Astrocyte (in vitro differentiated cells and primary cell): ENCODE results near the gene MRPL40. TPM values are rescaled to one million over a fixed set of nuclear protein-coding genes. Genes with fewer than 3 reads are reported as not detected.

Source experiments
- DNase-seq: peaks from one replicate; pipeline ENCODE4 v3.0.0-alpha.2; 2010; ENCODE audit warnings: low read depth
- FAIRE-seq: peaks from 2 replicates; lab custom pipeline; 2011; peaks lifted over from hg19 to GRCh38; lab: Jason Lieb, UNC
- H2AFZ ChIP-seq: 2 replicates; pipeline ENCODE4 v1.6.0; 2012; ENCODE audit warnings: low read depth, low read length, inconsistent platforms
- H3K27ac ChIP-seq: 2 replicates; pipeline ENCODE4 v1.5.1; 2011; ENCODE audit warnings: low read depth, low read length, inconsistent platforms
- H3K27me3 ChIP-seq: 2 replicates; pipeline ENCODE4 v1.6.0; 2011; ENCODE audit warnings: low read length, inconsistent platforms; ENCODE audit not compliant: insufficient read depth
- H3K36me3 ChIP-seq: 2 replicates; pipeline ENCODE4 v1.5.1; 2011; ENCODE audit warnings: low read length, inconsistent platforms; ENCODE audit not compliant: insufficient read depth
- H3K4me1 ChIP-seq: 2 replicates; pipeline ENCODE4 v1.5.1; 2011; ENCODE audit warnings: low read length, inconsistent platforms; ENCODE audit not compliant: insufficient read depth
- H3K4me2 ChIP-seq: 2 replicates; pipeline ENCODE4 v1.6.0; 2012; ENCODE audit warnings: low read length, inconsistent platforms
- H3K4me3 ChIP-seq: 2 replicates; pipeline ENCODE4 v1.5.1; 2011; ENCODE audit warnings: low read depth, mild to moderate bottlenecking, low read length, inconsistent platforms; ENCODE audit not compliant: insufficient read depth
- H3K79me2 ChIP-seq: 2 replicates; pipeline ENCODE4 v1.6.0; 2012; ENCODE audit warnings: mild to moderate bottlenecking, low read length, inconsistent platforms; ENCODE audit not compliant: insufficient read depth
- H3K9ac ChIP-seq: 2 replicates; pipeline ENCODE4 v1.6.0; 2012; ENCODE audit warnings: mild to moderate bottlenecking, low read length, inconsistent platforms
- H3K9me3 ChIP-seq: 2 replicates; pipeline ENCODE4 v1.5.1; 2012; ENCODE audit warnings: low read depth, mild to moderate bottlenecking, low read length, inconsistent platforms; ENCODE audit not compliant: insufficient read depth
- H4K20me1 ChIP-seq: 2 replicates; pipeline ENCODE4 v1.6.0; 2012; ENCODE audit warnings: low read length, inconsistent platforms; ENCODE audit not compliant: insufficient read depth
- H3K27ac Mint-ChIP-seq: one replicate; pipeline ENCODE4 v1.8.0; 2021; ENCODE audit warnings: mild to moderate bottlenecking, mixed read lengths; ENCODE audit not compliant: unreplicated experiment
- H3K27me3 Mint-ChIP-seq: one replicate; pipeline ENCODE4 v1.8.0; 2021; ENCODE audit warnings: low read depth, mixed read lengths; ENCODE audit not compliant: unreplicated experiment
- H3K36me3 Mint-ChIP-seq: one replicate; pipeline ENCODE4 v1.8.0; 2021; ENCODE audit warnings: low read depth, mixed read lengths; ENCODE audit not compliant: unreplicated experiment
- H3K4me1 Mint-ChIP-seq: one replicate; pipeline ENCODE4 v1.8.0; 2021; ENCODE audit warnings: low read depth, mixed read lengths; ENCODE audit not compliant: unreplicated experiment
- H3K4me3 Mint-ChIP-seq: one replicate; pipeline ENCODE4 v1.8.0; 2021; ENCODE audit warnings: mild to moderate bottlenecking, moderate library complexity, mixed read lengths; ENCODE audit not compliant: unreplicated experiment
- H3K9me3 Mint-ChIP-seq: one replicate; pipeline ENCODE4 v1.8.0; 2021; ENCODE audit warnings: mild to moderate bottlenecking, mixed read lengths; ENCODE audit not compliant: unreplicated experiment
- CTCF ChIP-seq: IDR thresholded peaks from 2 replicates; pipeline ENCODE4 v1.5.1; 2011; ENCODE audit warnings: low read depth, mild to moderate bottlenecking, inconsistent platforms, low read length, moderate library complexity; ENCODE audit not compliant: insufficient read depth
- EZH2 ChIP-seq: IDR thresholded peaks from 2 replicates; pipeline ENCODE4 v1.6.1; 2012; ENCODE audit warnings: mild to moderate bottlenecking, low read length, inconsistent platforms; ENCODE audit not compliant: insufficient read depth
- total RNA-seq: library from RNA; stranded (reverse); gene quantifications from 2 replicates; pipeline ENCODE4 v1.2.1, GENCODE V29; 2021

Gene MRPL40
- total RNA-seq, 1 donor from 2014 or later, result 34.7 TPM

- Histone ChIP-seq H3K9me3 (no peaks in the 10 kb centered on the region), H3K36me3 (peaks cover 14% of the 10 kb centered on the region), H4K20me1 (peaks cover 29% of the 10 kb centered on the region), H3K4me1 (no peaks in the 10 kb centered on the region), H3K79me2 (no peaks in the 10 kb centered on the region), H3K27me3 (no peaks in the 10 kb centered on the region), H3K4me2 (no peak overlapping the region), H3K4me3 (no peak overlapping the region), H3K9ac (no peak overlapping the region), H2AFZ (no peak overlapping the region), H3K27ac (no peak overlapping the region)
- H3K9me3 Mint-ChIP-seq, result peaks cover 2% of the 10 kb centered on the region
- FAIRE-seq (no peak), DNase-seq (no peak)
- peaks cover 19% of the 10 kb centered on the region for H3K36me3 Mint-ChIP-seq
- TF ChIP-seq CTCF (no peak), EZH2 (no peak)
- H3K27ac Mint-ChIP-seq, result no peak overlapping the region
- H3K4me3 Mint-ChIP-seq, result no peak overlapping the region
- no peaks in the 10 kb centered on the region for H3K4me1 Mint-ChIP-seq
- H3K27me3 Mint-ChIP-seq, result no peaks in the 10 kb centered on the region
Measured at GRCh38 chr22:19400881-19401280, 31.5 kb upstream of the MRPL40 start.

GRCh38 chr22:19401483-19401882 is 30.9 kb upstream of the MRPL40 start:
- H3K27ac ChIP-seq, result no peak overlapping the region
- peaks cover 17% of the 10 kb centered on the region for H3K36me3 ChIP-seq
- H3K4me3 Mint-ChIP-seq, result no peak overlapping the region
- H3K9me3 ChIP-seq, result no peaks in the 10 kb centered on the region
- DNase-seq (no peak), FAIRE-seq (no peak)
- no peaks in the 10 kb centered on the region for H3K79me2 ChIP-seq
- no peak overlapping the region for H3K9ac ChIP-seq
- no peak overlapping the region for H2AFZ ChIP-seq
- TF ChIP-seq CTCF (no peak), EZH2 (no peak)
- no peak overlapping the region for H3K4me3 ChIP-seq
- H3K27me3 ChIP-seq, result no peaks in the 10 kb centered on the region
- H3K4me1 ChIP-seq, result no peaks in the 10 kb centered on the region
- peaks cover 32% of the 10 kb centered on the region for H4K20me1 ChIP-seq
- H3K36me3 Mint-ChIP-seq, result peaks cover 23% of the 10 kb centered on the region
- H3K9me3 Mint-ChIP-seq, result peaks cover 2% of the 10 kb centered on the region
- H3K4me1 Mint-ChIP-seq, result no peaks in the 10 kb centered on the region
- no peaks in the 10 kb centered on the region for H3K27me3 Mint-ChIP-seq
- H3K4me2 ChIP-seq, result no peak overlapping the region
- no peak overlapping the region for H3K27ac Mint-ChIP-seq

GRCh38 chr22:19402642-19403191 is 29.6 kb upstream of the MRPL40 start:
- DNase-seq (no peak), FAIRE-seq (no peak)
- no peak overlapping the region for H3K4me3 ChIP-seq
- peaks cover 22% of the 10 kb centered on the region for H3K36me3 Mint-ChIP-seq
- no peaks in the 10 kb centered on the region for H3K79me2 ChIP-seq
- no peak overlapping the region for H3K27ac ChIP-seq
- no peak for TF ChIP-seq CTCF
- no peak for TF ChIP-seq EZH2
- H4K20me1 ChIP-seq, result peaks cover 35% of the 10 kb centered on the region
- H3K4me1 ChIP-seq, result no peaks in the 10 kb centered on the region
- peaks cover 2% of the 10 kb centered on the region for H3K9me3 Mint-ChIP-seq
- peaks cover 29% of the 10 kb centered on the region for H3K36me3 ChIP-seq
- H3K4me2 ChIP-seq, result no peak overlapping the region
- H3K9me3 ChIP-seq, result no peaks in the 10 kb centered on the region
- H3K27me3 Mint-ChIP-seq, result no peaks in the 10 kb centered on the region
- no peak overlapping the region for H3K27ac Mint-ChIP-seq
- no peaks in the 10 kb centered on the region for H3K4me1 Mint-ChIP-seq
- no peaks in the 10 kb centered on the region for H3K27me3 ChIP-seq
- H3K9ac ChIP-seq, result no peak overlapping the region
- H3K4me3 Mint-ChIP-seq, result no peak overlapping the region
- H2AFZ ChIP-seq, result no peak overlapping the region
